ENCODE results near the gene AADACL3.
"Not testable (repeated sequence)": the region's sequence is repeated elsewhere in the genome, so short reads cannot be mapped to it uniquely, and the experiment has no call there.

AADACL3 gene

DNA sequence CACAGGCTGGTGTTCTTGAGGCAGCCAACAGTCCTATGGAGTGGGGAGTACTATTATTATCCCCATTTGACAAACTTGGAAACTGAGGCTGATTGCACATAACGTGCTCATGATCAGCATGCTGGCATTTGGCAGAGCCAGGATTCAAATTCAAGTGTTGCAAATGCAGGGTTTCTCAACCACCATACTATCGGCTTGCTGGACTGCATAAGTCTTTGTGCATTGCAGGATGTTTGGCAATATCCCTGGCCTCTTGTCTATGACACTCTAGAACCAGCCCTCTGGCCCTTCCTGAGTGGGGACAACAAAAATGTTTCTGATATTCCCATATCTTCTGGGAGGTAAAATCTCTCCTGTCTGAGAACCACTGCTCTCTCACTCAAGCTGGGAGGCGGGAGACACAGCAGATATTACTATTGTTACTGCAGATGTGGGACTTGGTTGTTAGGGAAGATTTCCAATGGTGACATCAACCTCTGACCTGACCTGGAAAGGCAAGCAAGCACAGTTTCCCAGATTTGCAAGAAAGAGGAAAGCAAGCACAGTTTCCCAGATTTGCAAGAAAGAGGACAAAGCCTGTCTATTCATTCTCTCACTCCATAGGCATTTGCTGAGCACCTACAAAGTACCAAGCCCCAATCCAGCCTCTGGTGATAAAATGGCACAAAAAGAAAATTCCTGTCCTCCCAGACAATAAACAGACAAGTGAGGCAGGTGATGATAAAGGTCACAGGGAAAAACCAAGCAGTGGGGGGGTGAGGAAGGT lies 1.0 kb upstream of the AADACL3 start:
- DNase-seq: no peak

DNA sequence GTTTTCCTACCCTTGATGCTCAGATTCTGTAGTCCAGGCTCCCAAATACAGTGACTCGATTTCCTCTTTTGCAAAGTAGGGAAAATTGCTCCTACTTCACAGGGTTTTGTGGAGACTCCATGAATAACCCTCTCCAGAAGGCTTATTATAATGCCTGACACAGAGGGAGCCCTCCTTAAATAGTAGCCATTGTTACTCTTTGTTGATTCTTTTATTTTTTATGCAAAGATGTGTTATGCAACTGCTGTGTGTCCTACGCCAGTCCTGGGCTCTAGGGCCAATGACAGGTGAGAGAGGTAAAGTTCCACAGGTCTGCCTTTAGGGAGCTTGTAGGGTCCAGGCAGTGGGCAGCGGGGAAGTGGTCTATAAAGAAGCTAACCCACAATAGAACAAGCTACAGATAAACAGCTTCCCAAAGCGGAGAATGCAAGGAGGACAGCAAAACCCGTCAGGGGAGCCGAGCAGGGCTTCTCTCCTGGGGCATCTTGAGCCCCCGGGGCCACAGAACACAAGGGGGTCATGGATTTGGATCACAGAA lies 1.5 kb downstream of the AADACL3 start:
- DNase-seq: no peak

DNA sequence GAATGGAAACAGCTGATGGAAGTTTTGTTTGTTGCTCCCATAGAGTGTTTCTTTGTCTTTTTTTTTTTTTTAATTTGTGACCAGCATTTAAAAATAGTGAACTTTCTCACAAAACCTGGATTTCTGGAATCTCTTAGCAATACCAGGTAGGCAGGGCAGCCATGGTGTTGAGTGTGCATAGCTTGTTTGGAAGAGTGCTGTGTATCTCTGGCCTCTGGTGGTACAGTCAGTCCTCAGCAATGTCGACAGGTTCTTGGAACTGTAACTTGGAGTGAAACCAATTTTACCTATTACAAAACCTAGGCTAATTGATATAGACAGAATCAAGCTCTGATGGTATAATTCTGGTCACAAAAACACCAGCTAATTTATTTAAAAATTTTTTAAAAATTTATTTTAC lies 6.7 kb downstream of the AADACL3 start:
- no peak for DNase-seq

DNA sequence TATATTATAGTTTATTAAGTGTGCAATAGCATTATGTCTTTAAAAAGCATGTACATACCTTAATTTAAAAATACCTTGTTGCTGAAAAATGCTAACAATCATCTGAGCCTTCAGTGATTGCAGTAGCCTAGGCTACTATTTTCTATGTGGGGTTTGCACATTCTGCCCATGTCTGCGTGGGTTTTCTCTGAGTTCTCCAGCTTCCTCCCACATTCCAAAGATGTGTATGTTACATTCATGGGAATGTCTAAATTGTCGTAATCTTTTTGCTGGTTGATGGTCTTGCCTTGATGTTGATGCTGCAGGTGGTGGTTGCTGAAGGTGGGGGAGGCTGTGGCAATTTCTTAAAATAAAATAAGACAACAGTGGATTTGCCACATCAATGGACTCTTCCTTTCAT lies 12.5 kb downstream of the AADACL3 start:
- no peak for DNase-seq

DNA sequence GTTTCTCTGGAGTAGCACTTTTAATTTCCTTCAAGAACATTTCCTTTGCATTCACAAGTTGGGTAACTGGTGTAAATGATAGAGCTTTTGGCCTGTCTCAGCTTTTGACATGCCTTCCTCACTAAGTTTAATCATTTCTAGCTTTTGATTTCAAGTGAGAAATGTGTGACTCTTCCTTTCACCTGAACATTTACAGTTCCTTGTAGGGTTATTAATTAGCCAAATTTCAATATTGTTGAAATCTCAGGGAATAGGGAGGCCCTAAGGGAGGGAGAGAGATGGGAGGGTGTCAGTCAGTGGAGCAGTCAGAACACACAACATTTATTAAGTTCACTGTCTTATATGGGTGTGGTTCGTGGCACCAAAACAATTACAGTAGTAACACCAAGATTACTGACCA lies 14.2 kb downstream of the AADACL3 start:
- DNase-seq: no peak

GRCh38 chr1:12731084-12731483 lies 15.2 kb downstream of the AADACL3 start:
- DNase-seq: not testable (repeated sequence)

DNA sequence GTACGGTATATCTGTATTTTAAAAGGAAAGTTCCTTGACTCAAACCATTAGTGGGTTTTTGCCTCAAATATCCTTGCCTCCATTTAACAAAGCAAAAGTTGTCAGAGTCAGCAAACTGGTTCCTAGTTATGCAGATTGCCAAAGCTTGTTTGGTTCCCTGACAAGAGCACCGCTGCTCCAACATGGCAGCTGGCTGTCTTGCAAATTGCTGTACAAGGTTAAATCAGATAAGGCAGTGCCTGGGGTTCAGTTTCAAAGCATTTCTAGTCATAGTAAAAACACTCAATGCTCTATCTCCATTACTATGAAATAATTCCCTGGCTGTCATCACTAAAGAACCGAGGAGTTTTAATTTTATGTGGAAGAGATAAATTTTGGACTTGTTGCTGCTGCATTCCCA lies 18.7 kb downstream of the AADACL3 start:
- no peak for DNase-seq

GRCh38 chr1:12738934-12739333 lies 23.0 kb downstream of the AADACL3 start:
- DNase-seq: no peak

- no peak for DNase-seq
These were observed 23.7 kb downstream of the AADACL3 start for GRCh38 chr1:12739613-12740012.

DNA sequence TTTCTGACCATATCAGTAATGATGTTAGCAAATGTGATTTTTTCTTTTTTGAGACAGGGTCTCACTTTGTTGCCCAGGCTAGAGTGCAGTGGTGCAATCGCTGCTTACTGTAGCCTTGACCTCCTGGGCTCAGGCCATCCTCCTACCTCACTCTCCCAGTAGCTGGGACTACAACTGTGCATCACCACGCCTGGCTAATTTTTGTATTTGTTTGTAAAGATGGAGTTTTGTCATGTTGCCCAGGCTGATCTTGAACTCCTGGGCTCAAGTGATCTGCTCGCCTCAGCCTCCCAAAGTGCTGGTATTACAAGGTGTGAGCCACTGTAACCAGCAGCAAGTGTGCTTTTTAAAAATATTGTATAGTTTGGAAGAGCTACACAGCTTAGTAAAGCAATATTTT lies 26.0 kb downstream of the AADACL3 start:
- no peak for DNase-seq

GRCh38 chr1:12745126-12745991 lies 29.4 kb downstream of the AADACL3 start:
- DNase-seq: no peak

- no peak for DNase-seq
These were observed 30.0 kb downstream of the AADACL3 start, which contains the start of gene CFAP107 for GRCh38 chr1:12745992-12746323. Gene CFAP107, plus strand, starts transcription at chr1:12746200. Its CDS starts 231 bp downstream, at chr1:12746431.

- DNase-seq: no peak
These were observed 33.0 kb downstream of the AADACL3 start for GRCh38 chr1:12748778-12749355.

GRCh38 chr1:12754738-12755137 lies 38.8 kb downstream of the AADACL3 start:
- no peak for DNase-seq

GRCh38 chr1:12756273-12756672 lies 40.4 kb downstream of the AADACL3 start:
- no peak for DNase-seq

DNA sequence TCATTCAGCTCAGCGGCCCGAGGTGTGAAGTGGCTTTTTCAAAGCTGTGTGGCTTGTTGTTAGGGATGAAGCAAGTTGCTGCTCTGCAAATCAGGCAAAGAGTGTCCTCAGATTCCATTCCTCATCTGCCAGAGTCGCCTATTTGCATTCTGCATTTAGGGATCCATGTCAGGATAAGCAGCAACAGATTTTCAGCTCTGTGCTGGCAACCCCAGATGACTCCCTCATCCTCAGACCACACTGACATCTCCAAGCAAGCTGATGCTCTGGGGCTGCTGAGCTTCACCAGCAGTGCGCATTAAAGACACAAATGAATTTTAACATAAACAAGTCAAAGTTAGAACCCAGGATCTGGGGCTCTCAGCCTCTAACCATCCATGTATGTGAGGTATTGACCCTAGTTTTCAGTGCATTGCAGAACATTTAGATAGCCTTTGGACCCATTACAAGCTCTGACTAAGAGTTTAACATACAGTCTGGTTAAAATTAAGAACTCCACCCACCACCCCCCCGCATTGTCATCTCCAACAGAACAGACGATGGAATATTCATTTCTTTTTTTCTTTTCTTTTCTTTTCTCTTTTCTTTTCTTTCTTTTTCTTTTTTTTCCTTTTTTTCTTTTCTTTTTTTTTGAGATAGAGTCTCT lies 41.0 kb downstream of the AADACL3 start:
- no peak for DNase-seq

DNA sequence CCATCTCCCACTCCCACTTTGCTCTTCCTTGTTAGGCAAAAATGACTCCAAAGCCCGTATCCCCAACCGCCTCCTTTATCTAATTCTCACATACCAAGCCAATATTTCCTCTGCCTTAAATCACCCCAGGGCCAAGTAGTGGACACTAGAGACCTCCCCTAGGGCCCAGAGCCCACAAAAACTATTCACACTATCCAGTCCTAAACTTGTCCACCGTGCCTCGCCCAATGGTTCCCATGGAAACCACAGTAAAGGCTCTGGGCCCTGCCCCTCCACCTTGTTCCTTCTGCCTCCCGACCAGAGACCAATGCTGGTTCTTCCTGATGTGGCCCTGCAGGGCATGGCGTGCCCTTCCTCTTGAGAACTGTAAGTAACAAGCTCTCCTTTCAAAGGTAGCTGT lies 41.9 kb downstream of the AADACL3 start:
- no peak for DNase-seq

- DNase-seq: no peak
These were observed 44.4 kb downstream of the AADACL3 start for GRCh38 chr1:12760256-12760795.

GRCh38 chr1:12761781-12762180 lies 45.9 kb downstream of the AADACL3 start:
- no peak for DNase-seq

DNA sequence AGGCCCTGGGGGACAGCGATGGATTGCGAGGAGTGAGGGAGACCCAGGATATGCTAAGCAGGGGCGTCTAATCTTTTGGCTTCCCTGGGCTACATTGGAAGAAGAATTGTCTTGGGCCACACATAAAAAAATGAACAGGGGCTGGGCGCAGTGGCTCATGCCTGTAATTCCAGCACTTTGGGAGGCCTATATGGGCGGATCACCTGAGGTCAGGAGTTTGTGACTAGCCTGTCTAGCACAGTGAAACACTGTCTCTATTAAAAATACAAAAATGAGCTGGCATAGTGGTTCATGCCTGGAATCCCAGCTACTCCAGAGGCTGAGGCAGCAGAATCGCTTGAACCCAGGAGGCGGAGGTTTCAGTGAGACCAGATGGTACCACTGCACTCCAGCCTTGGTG lies 46.9 kb downstream of the AADACL3 start:
- DNase-seq: no peak

GRCh38 chr1:12763479-12763878 lies 47.6 kb downstream of the AADACL3 start:
- no peak for DNase-seq

GRCh38 chr1:12764016-12764415 lies 48.1 kb downstream of the AADACL3 start:
- no peak for DNase-seq

DNA sequence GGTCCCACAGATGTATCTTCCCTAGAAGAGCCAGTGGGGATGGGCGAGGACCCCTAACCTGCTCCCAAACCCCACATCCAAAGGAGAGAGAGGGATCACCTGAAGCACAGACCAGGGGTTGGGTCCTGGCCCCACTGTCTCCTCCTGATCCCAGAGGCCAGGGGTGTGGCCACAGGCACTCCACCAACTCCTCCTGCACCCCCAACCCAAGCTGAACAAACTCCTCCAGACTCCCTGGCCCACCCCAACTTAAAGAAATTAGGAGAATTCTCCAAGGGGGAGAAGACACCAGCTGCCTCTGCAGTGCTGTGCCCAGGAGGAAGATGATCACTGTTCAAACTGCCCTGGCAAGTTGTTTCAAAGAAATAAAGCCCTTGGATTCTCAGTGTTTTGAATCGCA lies 53.1 kb downstream of the AADACL3 start:
- DNase-seq: no peak

Measured in CD4-positive, alpha-beta T cell treated with Interleukin-4 for 1 hour (primary cell).